CD14-positive monocyte (primary cell): ENCODE data around the gene GIMAP5. TPM values are rescaled to one million over a fixed set of nuclear protein-coding genes. Genes with fewer than 3 reads are reported as not detected.

Experiments
- DNase-seq, 3 donors: peaks; one replicate each; pipeline ENCODE4 v3.0.0-alpha.2; 2011 to 2022
- H2AFZ ChIP-seq: 2 replicates; pipeline ENCODE4 v1.6.0; 2012; ENCODE audit warnings: mild to moderate bottlenecking, low read depth, low read length, inconsistent platforms; ENCODE audit not compliant: insufficient read depth, poor library complexity, severe bottlenecking
- H3K27ac ChIP-seq, 2 donors: 1 replicate in 1 of 2; 2 replicates in 1 of 2; pipeline ENCODE4 v1.5.1; 2012 to 2013; ENCODE audit warnings: low read length in 2 of 2, control low read depth in 1 of 2, inconsistent platforms in 1 of 2, low read depth in 1 of 2, mild to moderate bottlenecking in 1 of 2
- H3K27me3 ChIP-seq, 2 donors: one replicate each; pipeline versions ENCODE4 v1.6.0 to v1.6.1; 2011 to 2013; ENCODE audit warnings: low read length in 2 of 2; ENCODE audit not compliant: control insufficient read depth in 2 of 2, insufficient read depth in 2 of 2
- H3K36me3 ChIP-seq, 2 donors: replicated peaks in 1 of 2; 1 replicate in 1 of 2; 2 replicates in 1 of 2; pipeline versions ENCODE4 v1.5.1 to v1.6.1; 2012 to 2013; ENCODE audit warnings: low read length in 2 of 2, control low read depth in 1 of 2, inconsistent platforms in 1 of 2, mild to moderate bottlenecking in 1 of 2; ENCODE audit not compliant: insufficient read depth in 2 of 2, control insufficient read depth in 1 of 2
- H3K4me1 ChIP-seq, 2 donors: 1 replicate in 1 of 2; 2 replicates in 1 of 2; pipeline versions ENCODE4 v1.5.1 to v1.6.1; 2012 to 2013; ENCODE audit warnings: low read length in 2 of 2, control low read depth in 1 of 2, inconsistent platforms in 1 of 2, mild to moderate bottlenecking in 1 of 2, moderate library complexity in 1 of 2; ENCODE audit not compliant: insufficient read depth in 2 of 2, control insufficient read depth in 1 of 2
- H3K4me2 ChIP-seq: replicated peaks from 2 replicates; pipeline ENCODE3; 2012; ENCODE audit warnings: low read length, moderate library complexity, mild to moderate bottlenecking; ENCODE audit not compliant: poor library complexity, severe bottlenecking; ENCODE audit errors: extremely low read depth
- H3K4me3 ChIP-seq, 3 experiments: fragments of 200-600 bp in 1 of 3; sonication (generic) in 1 of 3; replicated peaks in 1 of 3; 1 replicate in 2 of 3; 2 replicates in 1 of 3; pipeline ENCODE4 v1.5.1; 2011 to 2013; ENCODE audit warnings: low read length in 3 of 3, mild to moderate bottlenecking in 3 of 3, control low read depth in 2 of 3, low read depth in 2 of 3, inconsistent platforms in 1 of 3, moderate library complexity in 1 of 3
- H3K79me2 ChIP-seq: 2 replicates; pipeline ENCODE4 v1.6.0; 2012; ENCODE audit warnings: mild to moderate bottlenecking, control low read depth, inconsistent platforms, low read length, moderate library complexity; ENCODE audit not compliant: insufficient read depth
- H3K9ac ChIP-seq: 2 replicates; pipeline ENCODE4 v1.6.0; 2017; ENCODE audit warnings: low read length, mild to moderate bottlenecking; ENCODE audit not compliant: insufficient read depth, poor library complexity, severe bottlenecking
- H3K9me3 ChIP-seq, 2 donors: replicated peaks in 1 of 2; 1 replicate in 1 of 2; 2 replicates in 1 of 2; pipeline versions ENCODE4 v1.5.1 to v1.6.1; 2012 to 2013; ENCODE audit warnings: low read length in 2 of 2, control low read depth in 1 of 2; ENCODE audit not compliant: control insufficient read depth in 1 of 2, insufficient read depth in 1 of 2
- H4K20me1 ChIP-seq: 2 replicates; pipeline ENCODE4 v1.6.0; 2012; ENCODE audit warnings: mild to moderate bottlenecking, low read length, control low read depth, moderate library complexity; ENCODE audit not compliant: insufficient read depth
- H3K27ac Mint-ChIP-seq, 7 donors: one replicate each; pipeline ENCODE4 v1.8.0; 2020; ENCODE audit warnings: mild to moderate bottlenecking in 7 of 7, mixed read lengths in 7 of 7, moderate library complexity in 6 of 7, inconsistent platforms in 2 of 7
- H3K27me3 Mint-ChIP-seq, 3 donors: one replicate each; pipeline ENCODE4 v1.8.0; 2021 to 2022; ENCODE audit warnings: low read depth in 3 of 3, mild to moderate bottlenecking in 3 of 3, mixed read lengths in 3 of 3, moderate library complexity in 3 of 3, inconsistent platforms in 1 of 3
- H3K36me3 Mint-ChIP-seq, 2 donors: one replicate each; pipeline ENCODE4 v1.8.0; 2020; ENCODE audit warnings: mixed read lengths in 2 of 2, inconsistent platforms in 1 of 2, mild to moderate bottlenecking in 1 of 2
- H3K4me1 Mint-ChIP-seq: one replicate; pipeline ENCODE4 v1.8.0; 2020; ENCODE audit warnings: mild to moderate bottlenecking, mixed read lengths
- H3K4me3 Mint-ChIP-seq, 2 donors: one replicate each; pipeline ENCODE4 v1.8.0; 2020; ENCODE audit warnings: mild to moderate bottlenecking in 2 of 2, mixed read lengths in 2 of 2, moderate library complexity in 1 of 2
- H3K9me3 Mint-ChIP-seq, 7 donors: one replicate each; pipeline ENCODE4 v1.8.0; 2020 to 2022; ENCODE audit warnings: mixed read lengths in 7 of 7, mild to moderate bottlenecking in 6 of 7, moderate library complexity in 6 of 7, inconsistent platforms in 2 of 7
- CTCF ChIP-seq: fragments of 200-600 bp; IDR thresholded peaks from one replicate; pipeline ENCODE4 v1.8.0; 2022; ENCODE audit warnings: antibody characterized with exemption, mild to moderate bottlenecking
- WGBS: methylation state at CpG from one replicate; pipeline ENCODE4 v1.1.5; 2013; ENCODE audit warnings: missing lambda C conversion rate; ENCODE audit not compliant: insufficient coverage; 5-methylcytosine and 5-hydroxymethylcytosine counted together
- intact Hi-C, 2 donors: fragments of 100-400 bp; cut with micrococcal nuclease; formaldehyde crosslinking; loops; one replicate each; pipeline versions ENCODE4 v1.15.0 to v1.15.1; 2023
- polyA plus RNA-seq, 3 donors: library from polyadenylated mRNA; depleted of rRNA in 1 of 3; unstranded in 2 of 3; stranded (reverse) in 1 of 3; fragments of 300-500 nt in 2 of 3; fragments of >200 nt in 1 of 3; fragmentation: Illumina TruSeq in 2 of 3; gene quantifications; 1 replicate in 2 of 3; 2 replicates in 1 of 3; pipeline ENCODE4 v1.2.3, GENCODE V29; 2012 to 2021

GIMAP5 gene
- polyA plus RNA-seq, 3 donors, result 13.4 to 17.1 (median 14.4) TPM

- Histone ChIP-seq H3K27me3 (no peaks in the 10 kb centered on the region), H2AFZ (peak overlapping the region; percentile 64), H3K36me3 (no peaks in the 10 kb centered on the region), H3K4me1 (peaks cover 35 to 42% of the 10 kb centered on the region in 2 donors), H3K79me2 (no peaks in the 10 kb centered on the region), H3K9ac (no peak overlapping the region), H3K4me2 (peak overlapping the region; percentile 53), H3K27ac (no peak overlapping the region), H3K4me3 (no peak overlapping the region), H4K20me1 (no peaks in the 10 kb centered on the region), H3K9me3 (no peaks in the 10 kb centered on the region)
- TF ChIP-seq CTCF, result no peak
- Mint-ChIP-seq H3K4me1 (peaks cover 45% of the 10 kb centered on the region), H3K9me3 (peaks cover 0 to 5% (median 2%) of the 10 kb centered on the region in 7 donors), H3K27ac (peak overlapping the region in 6 of 7 donors; percentile 33 to 67 (median 54)), H3K4me3 (peak overlapping the region in 1 of 2 donors; percentile 69), H3K27me3 (peaks cover 1 to 2% (median 1%) of the 10 kb centered on the region in 3 donors), H3K36me3 (no peaks in the 10 kb centered on the region)
- peak; percentile 12 to 32 (median 32) for DNase-seq
- WGBS, result 4% methylated on average over 5 of the region's 6 CpGs
- intact Hi-C loops, result loop anchor here in 1 of 2 donors (5.0 kb wide), 1 partner anchor 301 kb away; the partner anchor contains the start of gene GIMAP8
Measured at GRCh38 chr7:150753239-150753638, 16.0 kb downstream of the GIMAP5 start.

GRCh38 chr7:150753826-150754603 is 16.8 kb downstream of the GIMAP5 start:
- peak overlapping the region in 1 of 2 donors; percentile 56 for H3K27ac ChIP-seq

More at GRCh38 chr7:150753826-150754603, 16.8 kb downstream of the GIMAP5 start:
- TF ChIP-seq CTCF, result no peak
- peak overlapping the region in 3 of 7 donors; percentile 33 to 82 (median 78) for H3K27ac Mint-ChIP-seq
- Histone ChIP-seq H4K20me1 (no peaks in the 10 kb centered on the region), H3K4me1 (peaks cover 35 to 42% of the 10 kb centered on the region in 2 donors), H3K9me3 (no peaks in the 10 kb centered on the region), H3K27me3 (no peaks in the 10 kb centered on the region), H3K79me2 (no peaks in the 10 kb centered on the region), H3K36me3 (no peaks in the 10 kb centered on the region), H2AFZ (no peak overlapping the region), H3K4me2 (peak overlapping the region; percentile 53), H3K4me3 (no peak overlapping the region), H3K9ac (no peak overlapping the region)
- no peaks in the 10 kb centered on the region for H3K36me3 Mint-ChIP-seq
- peaks cover 45% of the 10 kb centered on the region for H3K4me1 Mint-ChIP-seq
- intact Hi-C loops, result loop anchor here (2.0 to 5.0 kb wide), 2 partner anchors 302 to 303 kb away; partner anchors contain the start of gene GIMAP8 (in 2 of the 2)
- WGBS, result no CpG with 5 or more reads among the region's 3 CpGs
- H3K9me3 Mint-ChIP-seq, result peaks cover 0 to 5% (median 2%) of the 10 kb centered on the region in 7 donors
- DNase-seq, result peak; percentile 12 to 77 (median 20)
- H3K4me3 Mint-ChIP-seq, result no peak overlapping the region
- peaks cover 1 to 4% (median 2%) of the 10 kb centered on the region in 3 donors for H3K27me3 Mint-ChIP-seq
